Measurements from ENCODE around the gene MYL5.

The MYL5 gene

GRCh38 chr4:708631-708933, 34.2 kb downstream of the MYL5 start:
- DNase-seq, result no peak

- DNase-seq, result no peak
Observed at GRCh38 chr4:709348-709747, 35.0 kb downstream of the MYL5 start.

DNA sequence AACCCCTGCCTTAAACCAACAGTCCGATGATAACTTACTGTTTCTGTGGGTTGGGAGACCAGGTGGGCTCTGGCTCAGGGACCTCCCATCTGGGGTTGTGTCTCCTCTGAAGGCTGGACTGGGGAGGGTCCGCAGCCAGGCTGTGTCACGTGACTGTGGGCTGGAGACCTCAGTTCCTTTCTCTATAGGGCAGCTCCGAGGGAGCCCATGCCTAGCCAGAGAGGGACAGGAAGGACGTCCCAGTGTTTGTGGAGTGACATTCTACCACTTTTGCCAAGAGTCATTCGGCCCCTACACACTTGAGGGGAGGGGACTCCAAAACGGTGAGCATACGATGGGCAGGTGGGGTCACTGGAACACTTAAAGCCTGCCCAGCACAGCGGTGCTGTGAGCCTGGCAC, 35.8 kb downstream of the MYL5 start:
- DNase-seq, result no peak

DNA sequence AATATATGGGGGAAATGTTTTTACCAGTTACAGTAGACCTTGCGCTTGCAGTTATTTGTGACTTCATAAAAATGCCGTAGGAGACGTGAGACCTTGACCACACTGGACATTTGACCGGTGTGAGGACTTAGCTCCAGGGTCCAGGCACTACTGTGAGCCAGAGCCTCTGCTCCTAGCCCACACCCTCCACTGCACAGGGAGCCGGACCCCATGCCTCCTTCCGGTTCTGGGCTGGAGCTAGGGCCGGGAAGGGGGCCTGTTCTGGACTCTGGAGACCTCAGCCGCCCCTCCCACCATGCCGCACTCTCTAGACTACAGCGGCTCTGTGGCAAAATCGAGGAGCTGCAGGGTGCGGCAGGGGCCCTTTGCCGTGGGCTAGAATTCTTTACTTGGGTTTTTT, 36.6 kb downstream of the MYL5 start:
- no peak for DNase-seq

GRCh38 chr4:712093-712492, 37.8 kb downstream of the MYL5 start:
- DNase-seq, result no peak

DNA sequence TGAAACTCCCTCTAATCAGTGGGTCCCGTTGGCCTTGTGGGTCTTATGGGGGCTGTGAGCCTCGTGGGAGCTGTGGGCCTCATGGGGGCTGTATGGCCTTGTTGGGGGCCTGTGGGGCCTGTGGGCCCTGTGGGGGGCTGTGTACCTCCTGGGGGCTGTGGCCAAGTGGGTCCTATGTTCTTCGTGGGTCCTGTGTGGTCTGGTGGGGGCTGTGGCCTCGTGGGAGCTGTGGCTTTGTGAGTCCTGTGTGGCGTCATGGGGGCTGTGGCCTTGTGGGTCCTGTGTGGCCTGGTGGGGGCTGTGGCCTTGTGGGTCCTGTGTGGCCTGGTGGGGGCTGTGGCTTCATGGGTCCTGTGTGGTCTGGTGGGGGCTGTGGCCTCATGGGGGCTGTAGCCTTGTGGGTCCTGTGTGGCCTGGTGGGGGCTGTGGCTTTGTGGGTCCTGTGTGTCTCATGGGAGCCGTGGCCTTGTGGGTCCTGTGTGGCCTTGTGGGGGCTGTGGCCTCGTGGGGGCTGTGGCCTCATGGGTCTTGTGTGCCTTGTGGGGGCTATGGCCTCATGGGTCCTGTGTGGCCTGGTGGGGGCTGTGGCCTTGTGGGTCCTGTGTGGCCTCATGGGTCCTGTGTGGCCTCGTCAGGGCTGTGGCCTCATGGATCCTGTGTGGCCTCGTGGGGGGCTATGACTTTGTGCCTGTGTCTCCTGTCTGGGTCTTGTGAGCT, 38.7 kb downstream of the MYL5 start:
- DNase-seq, result no peak

- DNase-seq, result no peak
Observed at GRCh38 chr4:714087-714486, 39.7 kb downstream of the MYL5 start.

- DNase-seq, result no peak
Observed at GRCh38 chr4:717601-718320, 43.4 kb downstream of the MYL5 start.

GRCh38 chr4:718460-718859, 44.1 kb downstream of the MYL5 start:
- no peak for DNase-seq

DNA sequence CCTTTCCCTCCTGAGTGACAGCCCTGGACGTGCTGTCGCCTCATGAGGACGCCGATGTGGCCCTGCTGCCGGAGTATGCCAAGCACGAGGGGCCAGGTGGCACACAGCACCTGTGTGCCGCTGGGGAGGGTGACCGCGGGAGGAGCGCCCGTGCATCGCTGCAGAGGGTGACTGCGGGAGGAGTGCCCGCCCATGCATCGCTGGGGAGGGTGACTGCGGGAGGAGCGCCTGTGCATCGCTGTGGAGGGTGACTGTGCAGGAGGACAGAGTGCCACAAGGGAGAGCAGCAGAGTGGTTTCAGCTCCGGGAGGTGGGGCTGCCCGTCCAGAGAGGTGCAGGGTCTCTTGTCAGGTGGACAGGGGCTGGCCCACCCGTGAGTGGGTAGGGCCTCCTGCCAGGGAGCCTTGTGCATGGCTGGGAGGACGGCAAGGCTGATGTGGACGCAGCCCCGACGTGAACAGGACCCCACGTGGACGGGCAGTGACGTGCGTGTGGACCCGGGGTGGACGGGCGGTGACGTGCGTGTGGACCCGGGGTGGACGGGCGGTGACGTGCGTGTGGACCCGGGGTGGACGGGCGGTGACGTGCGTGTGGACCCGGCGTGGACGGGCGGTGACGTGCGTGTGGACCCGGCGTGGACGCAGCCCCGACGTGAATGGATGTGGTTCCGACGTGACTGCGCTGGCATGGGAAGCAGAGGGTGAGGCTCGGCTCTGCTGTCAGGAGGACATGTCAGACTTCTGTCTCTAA, 45.9 kb downstream of the MYL5 start:
- DNase-seq, result no peak

- DNase-seq, result no peak
Observed at GRCh38 chr4:721261-722168, 47.2 kb downstream of the MYL5 start.

GRCh38 chr4:722169-722725, 47.9 kb downstream of the MYL5 start:
- no peak for DNase-seq

- no peak for DNase-seq
Observed at GRCh38 chr4:722851-723360, 48.6 kb downstream of the MYL5 start.

GRCh38 chr4:723751-724530, 49.6 kb downstream of the MYL5 start:
- DNase-seq, result no peak

GRCh38 chr4:725391-726234, 51.3 kb downstream of the MYL5 start:
- no peak for DNase-seq

- DNase-seq, result no peak
Observed at GRCh38 chr4:726235-726787, 52.0 kb downstream of the MYL5 start.

DNA sequence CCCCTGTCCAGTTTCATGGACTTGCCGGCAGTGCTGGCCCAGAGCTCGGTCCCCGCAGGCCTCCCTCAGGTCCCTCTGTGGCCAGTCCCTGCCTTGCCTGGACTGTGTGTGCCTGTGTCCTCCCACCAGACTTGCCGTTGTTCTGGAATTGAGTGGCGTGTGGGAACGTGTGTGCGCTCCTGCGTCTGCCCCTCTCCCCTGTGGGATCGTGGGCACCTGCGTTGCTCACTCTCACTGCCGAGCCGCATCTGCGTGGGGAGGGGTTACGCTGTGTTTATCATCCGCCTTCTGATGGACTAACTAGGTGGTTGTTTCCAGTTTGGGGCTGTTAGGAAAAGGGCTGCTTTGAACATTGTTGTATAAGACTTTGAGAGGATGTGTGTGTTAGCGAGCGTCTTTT, 52.5 kb downstream of the MYL5 start:
- DNase-seq, result no peak

GRCh38 chr4:727576-727975, 53.2 kb downstream of the MYL5 start:
- DNase-seq, result no peak

DNA sequence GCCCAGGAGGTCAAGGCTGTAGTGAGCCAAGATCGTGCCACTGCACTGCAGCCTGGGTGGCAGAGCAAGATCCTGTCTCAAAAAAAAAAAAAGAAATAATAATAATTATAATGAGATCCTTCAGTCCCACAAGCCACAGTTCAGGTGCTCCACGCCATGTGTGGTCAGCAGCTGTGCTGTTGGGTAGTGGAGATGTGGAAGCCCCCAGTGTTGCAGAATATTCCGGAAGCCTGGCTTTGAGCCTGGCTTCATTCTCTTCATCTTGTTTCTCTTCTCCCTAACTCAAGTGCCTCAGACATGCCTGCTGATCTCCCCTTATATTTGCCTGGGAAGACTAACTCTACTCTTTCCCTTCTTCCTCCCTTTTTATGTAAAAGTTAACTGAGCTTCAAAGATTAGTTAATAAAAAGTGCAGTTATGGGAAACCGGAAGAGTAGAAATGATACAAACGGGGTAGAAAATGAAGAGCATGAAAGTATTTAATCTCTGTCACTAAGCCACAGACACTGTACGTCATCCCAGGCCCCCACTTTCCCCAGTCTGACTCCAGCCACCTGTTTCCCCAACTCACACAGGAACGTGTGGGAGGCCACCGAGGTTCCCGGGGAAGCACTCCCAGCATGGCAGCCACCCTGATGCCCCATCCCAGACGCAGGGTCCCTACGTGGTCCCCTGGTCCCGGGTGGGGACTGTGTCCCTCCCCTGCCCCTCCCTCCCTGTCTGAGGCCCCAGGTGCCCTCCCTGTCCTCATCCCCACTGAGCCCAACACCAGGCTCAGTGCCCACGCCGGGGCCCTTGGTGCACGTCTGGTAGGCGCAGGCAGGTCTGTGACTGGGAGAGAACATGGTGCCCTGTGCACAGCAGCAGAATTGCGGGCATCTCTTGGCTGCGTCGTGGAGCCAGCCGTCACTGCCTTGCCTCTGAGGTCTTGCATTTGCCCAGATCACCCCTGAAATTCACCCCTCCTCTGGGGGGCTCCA, 55.3 kb downstream of the MYL5 start:
- DNase-seq, result no peak
